IPS-18c (cell line): ENCODE data around the gene PLXND1.
A peak's percentile ranks its signal among the peaks of the same experiment; 100 is the strongest.

Experiments
- H3K4me3 ChIP-seq: 2 replicates; pipeline ENCODE4 v1.7.0; 2013; ENCODE audit warnings: low read depth, mild to moderate bottlenecking, low read length, moderate library complexity; ENCODE audit not compliant: insufficient read depth
- H3K9me3 ChIP-seq: one replicate; pipeline ENCODE4 v1.6.1; 2013; ENCODE audit warnings: mild to moderate bottlenecking, low read length, moderate library complexity; ENCODE audit not compliant: control insufficient read depth, insufficient read depth

The PLXND1 gene

GRCh38 chr3:129632056-129632455, 25.6 kb upstream of the PLXND1 start:
- Histone ChIP-seq H3K9me3 (no peaks in the 10 kb centered on the region), H3K4me3 (no peak overlapping the region)

- H3K4me3 ChIP-seq, result no peak overlapping the region
These were observed 22.5 kb upstream of the PLXND1 start for GRCh38 chr3:129629011-129629410.

GRCh38 chr3:129628169-129628522, 21.7 kb upstream of the PLXND1 start:
- Histone ChIP-seq H3K4me3 (peak overlapping the region; percentile 75), H3K9me3 (no peaks in the 10 kb centered on the region)

More at GRCh38 chr3:129629011-129629410, 22.5 kb upstream of the PLXND1 start:
- H3K9me3 ChIP-seq, result no peaks in the 10 kb centered on the region

GRCh38 chr3:129627350-129628168, 21.1 kb upstream of the PLXND1 start:
- peak overlapping the region; percentile 75 for H3K4me3 ChIP-seq
- H3K9me3 ChIP-seq, result no peaks in the 10 kb centered on the region

GRCh38 chr3:129626744-129627349, 20.4 kb upstream of the PLXND1 start:
- Histone ChIP-seq H3K4me3 (peak overlapping the region; percentile 75), H3K9me3 (no peaks in the 10 kb centered on the region)

- Histone ChIP-seq H3K9me3 (no peaks in the 10 kb centered on the region), H3K4me3 (no peak overlapping the region)
These were observed 18.8 kb upstream of the PLXND1 start for GRCh38 chr3:129625072-129625874.

- Histone ChIP-seq H3K9me3 (no peaks in the 10 kb centered on the region), H3K4me3 (no peak overlapping the region)
These were observed 18.0 kb upstream of the PLXND1 start for GRCh38 chr3:129624347-129625071.

GRCh38 chr3:129623447-129624118, 17.1 kb upstream of the PLXND1 start:
- H3K4me3 ChIP-seq, result no peak overlapping the region
- H3K9me3 ChIP-seq, result no peaks in the 10 kb centered on the region

GRCh38 chr3:129622933-129623332, 16.5 kb upstream of the PLXND1 start:
- Histone ChIP-seq H3K4me3 (no peak overlapping the region), H3K9me3 (no peaks in the 10 kb centered on the region)

- no peaks in the 10 kb centered on the region for H3K9me3 ChIP-seq
- H3K4me3 ChIP-seq, result no peak overlapping the region
These were observed 15.9 kb upstream of the PLXND1 start for GRCh38 chr3:129622226-129622874.

- Histone ChIP-seq H3K9me3 (no peaks in the 10 kb centered on the region), H3K4me3 (no peak overlapping the region)
These were observed 15.2 kb upstream of the PLXND1 start for GRCh38 chr3:129621626-129622225.

- no peaks in the 10 kb centered on the region for H3K9me3 ChIP-seq
- H3K4me3 ChIP-seq, result no peak overlapping the region
These were observed 14.5 kb upstream of the PLXND1 start for GRCh38 chr3:129620828-129621559.

- no peaks in the 10 kb centered on the region for H3K9me3 ChIP-seq
- H3K4me3 ChIP-seq, result no peak overlapping the region
These were observed 13.3 kb upstream of the PLXND1 start for GRCh38 chr3:129619726-129620162.

- H3K4me3 ChIP-seq, result no peak overlapping the region
- H3K9me3 ChIP-seq, result no peaks in the 10 kb centered on the region
These were observed 12.6 kb upstream of the PLXND1 start for GRCh38 chr3:129618901-129619671.
